HepG2 (cell line): Measurements from ENCODE around the gene ACTRT2.

ENCODE experiments used
- CHD2 ChIP-seq: IDR thresholded peaks from 2 replicates; pipeline ENCODE4 v1.6.1; 2011; ENCODE audit warnings: low read depth, low read length, improper control_type of control experiment
- POLR2A ChIP-seq, 2 experiments: IDR thresholded peaks; 2 replicates each; pipeline ENCODE4 v1.6.1; 2011; ENCODE audit warnings: low read depth in 2 of 2, low read length in 2 of 2, mild to moderate bottlenecking in 1 of 2, moderate library complexity in 1 of 2; ENCODE audit not compliant: insufficient read depth in 1 of 2
- TRIM24 ChIP-seq: sonication (generic); formaldehyde crosslinking; IDR thresholded peaks from 2 replicates; pipeline ENCODE4 v1.8.0; 2022; ENCODE audit warnings: mild to moderate bottlenecking, missing genetic modification reagents
- ZBTB8A ChIP-seq: sonication (generic); formaldehyde crosslinking; IDR thresholded peaks from 2 replicates; pipeline ENCODE4 v1.4.0; 2020; ENCODE audit warnings: mild to moderate bottlenecking, low read depth, missing genetic modification reagents, borderline replicate concordance
- ZNF12 ChIP-seq: sonication (generic); formaldehyde crosslinking; IDR thresholded peaks from 2 replicates; pipeline ENCODE4 v1.5.0; 2020; ENCODE audit warnings: missing genetic modification reagents
- TF ChIP-seq, protein P1 (sequence below), 2 experiments: sonication (generic) in 1 of 2; formaldehyde crosslinking in 1 of 2; IDR thresholded peaks; 2 replicates each; pipeline versions ENCODE4 v1.4.0 to v1.6.1; 2018 to 2020; ENCODE audit warnings: missing genetic modification reagents in 2 of 2, borderline replicate concordance in 1 of 2, low read depth in 1 of 2, mild to moderate bottlenecking in 1 of 2, missing biosample characterization in 1 of 2

DNA sequence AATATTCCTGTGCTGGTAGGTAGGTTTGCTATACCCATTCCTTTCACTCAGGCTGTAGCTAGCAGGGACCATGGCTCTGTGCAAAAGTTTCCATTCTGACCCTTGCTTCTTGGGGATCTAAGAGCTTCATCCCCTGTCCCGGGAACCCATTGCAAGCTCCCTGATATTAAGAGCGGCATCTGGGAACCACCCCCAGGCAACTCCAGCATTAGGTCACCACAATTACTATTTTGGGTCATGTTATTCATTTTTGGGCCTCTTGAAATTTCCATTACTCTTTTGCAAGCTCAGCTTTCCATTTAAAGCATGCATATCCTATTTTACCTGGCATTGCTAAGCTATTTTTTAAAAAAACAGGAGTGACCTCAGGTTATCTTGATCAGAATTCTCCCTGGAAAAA lies 22.1 kb upstream of the ACTRT2 start:
- TF ChIP-seq POLR2A (IDR thresholded peaks at IDR 0.05; ENCODE audit: insufficient read depth in 1 of 2, low read depth in 2 of 2, low read length in 2 of 2) = no peak
- TF ChIP-seq, protein P1, sequence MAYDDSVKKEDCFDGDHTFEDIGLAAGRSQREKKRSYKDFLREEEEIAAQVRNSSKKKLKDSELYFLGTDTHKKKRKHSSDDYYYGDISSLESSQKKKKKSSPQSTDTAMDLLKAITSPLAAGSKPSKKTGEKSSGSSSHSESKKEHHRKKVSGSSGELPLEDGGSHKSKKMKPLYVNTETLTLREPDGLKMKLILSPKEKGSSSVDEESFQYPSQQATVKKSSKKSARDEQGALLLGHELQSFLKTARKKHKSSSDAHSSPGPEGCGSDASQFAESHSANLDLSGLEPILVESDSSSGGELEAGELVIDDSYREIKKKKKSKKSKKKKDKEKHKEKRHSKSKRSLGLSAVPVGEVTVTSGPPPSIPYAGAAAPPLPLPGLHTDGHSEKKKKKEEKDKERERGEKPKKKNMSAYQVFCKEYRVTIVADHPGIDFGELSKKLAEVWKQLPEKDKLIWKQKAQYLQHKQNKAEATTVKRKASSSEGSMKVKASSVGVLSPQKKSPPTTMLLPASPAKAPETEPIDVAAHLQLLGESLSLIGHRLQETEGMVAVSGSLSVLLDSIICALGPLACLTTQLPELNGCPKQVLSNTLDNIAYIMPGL (CRISPR knock-in tag; IDR thresholded peaks at IDR 0.05; ENCODE audit: borderline replicate concordance in 1 of 2, low read depth in 1 of 2) = no peak
- no peak for TF ChIP-seq CHD2
- no peak for TF ChIP-seq ZBTB8A (CRISPR knock-in tag)
- TF ChIP-seq ZNF12 (CRISPR knock-in tag) = no peak
- no peak for TF ChIP-seq TRIM24 (CRISPR knock-in tag)
